ENCODE data around the gene KLK5.

GRCh38 chr19:50978772-50979390 is 26.0 kb upstream of the KLK5 start:
- TF ChIP-seq, protein P1, sequence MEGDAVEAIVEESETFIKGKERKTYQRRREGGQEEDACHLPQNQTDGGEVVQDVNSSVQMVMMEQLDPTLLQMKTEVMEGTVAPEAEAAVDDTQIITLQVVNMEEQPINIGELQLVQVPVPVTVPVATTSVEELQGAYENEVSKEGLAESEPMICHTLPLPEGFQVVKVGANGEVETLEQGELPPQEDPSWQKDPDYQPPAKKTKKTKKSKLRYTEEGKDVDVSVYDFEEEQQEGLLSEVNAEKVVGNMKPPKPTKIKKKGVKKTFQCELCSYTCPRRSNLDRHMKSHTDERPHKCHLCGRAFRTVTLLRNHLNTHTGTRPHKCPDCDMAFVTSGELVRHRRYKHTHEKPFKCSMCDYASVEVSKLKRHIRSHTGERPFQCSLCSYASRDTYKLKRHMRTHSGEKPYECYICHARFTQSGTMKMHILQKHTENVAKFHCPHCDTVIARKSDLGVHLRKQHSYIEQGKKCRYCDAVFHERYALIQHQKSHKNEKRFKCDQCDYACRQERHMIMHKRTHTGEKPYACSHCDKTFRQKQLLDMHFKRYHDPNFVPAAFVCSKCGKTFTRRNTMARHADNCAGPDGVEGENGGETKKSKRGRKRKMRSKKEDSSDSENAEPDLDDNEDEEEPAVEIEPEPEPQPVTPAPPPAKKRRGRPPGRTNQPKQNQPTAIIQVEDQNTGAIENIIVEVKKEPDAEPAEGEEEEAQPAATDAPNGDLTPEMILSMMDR (IDR thresholded peaks at IDR 0.05): no peak
- no peak for TF ChIP-seq EZH2 (IDR thresholded peaks at IDR 0.05)
- TF ChIP-seq EZH2phosphoT487 (IDR thresholded peaks at IDR 0.05): no peak
